ENCODE measurements around the gene CDKN2B.
A peak's percentile ranks its signal among the peaks of the same experiment; 100 is the strongest.

The CDKN2B gene

GRCh38 chr9:22008717-22009505 is at the start of gene CDKN2B (continued):
- no peak for TF ChIP-seq ZNF239 (tag by site-specific recombination; IDR thresholded peaks at IDR 0.05)
- TF ChIP-seq ZXDB (tag by site-specific recombination; IDR thresholded peaks at IDR 0.05), result peak; percentile 74
- TF ChIP-seq ZNF354C (tag by site-specific recombination; IDR thresholded peaks at IDR 0.05; ENCODE audit: borderline replicate concordance, low read depth), result no peak
- TF ChIP-seq GFI1B (tag by site-specific recombination; IDR thresholded peaks at IDR 0.05), result no peak
- no peak for TF ChIP-seq ZBTB1 (tag by site-specific recombination; IDR thresholded peaks at IDR 0.05)
- TF ChIP-seq ZNF548 (tag by site-specific recombination; IDR thresholded peaks at IDR 0.05), result no peak
- peak; percentile 67; the same call in 1 of the 2 replicates for TF ChIP-seq IKZF3 (tag by site-specific recombination; IDR thresholded peaks at IDR 0.05)
- peak; percentile 30 for TF ChIP-seq KLF8 (tag by site-specific recombination; IDR thresholded peaks at IDR 0.05)
- no peak for TF ChIP-seq ZNF747 (tag by site-specific recombination; IDR thresholded peaks at IDR 0.05)
- TF ChIP-seq EGR2 (tag by site-specific recombination; IDR thresholded peaks at IDR 0.05; ENCODE audit: low read depth), result no peak
- no peak for TF ChIP-seq PRDM6 (tag by site-specific recombination; IDR thresholded peaks at IDR 0.05)
- no peak for TF ChIP-seq ZNF146 (tag by site-specific recombination; IDR thresholded peaks at IDR 0.05)
- no peak for TF ChIP-seq ZFP3 (tag by site-specific recombination; IDR thresholded peaks at IDR 0.05; ENCODE audit: low read depth)
- TF ChIP-seq ZNF112 (tag by site-specific recombination; IDR thresholded peaks at IDR 0.05), result no peak
- 0 out of 2 replicates have a peak, but pooled peaks have one; percentile 71 for TF ChIP-seq ZNF2 (tag by site-specific recombination; IDR thresholded peaks at IDR 0.05)
- TF ChIP-seq ZNF248 (tag by site-specific recombination; IDR thresholded peaks at IDR 0.05), result no peak
- no peak for TF ChIP-seq ZNF26 (tag by site-specific recombination; IDR thresholded peaks at IDR 0.05)
- peak; percentile 92 for TF ChIP-seq KLF9 (tag by site-specific recombination; IDR thresholded peaks at IDR 0.05; ENCODE audit: low read depth)
- TF ChIP-seq ZNF580 (tag by site-specific recombination; IDR thresholded peaks at IDR 0.05), result no peak
- TF ChIP-seq ZNF529 (tag by site-specific recombination; IDR thresholded peaks at IDR 0.05; ENCODE audit: insufficient replicate concordance), result no peak
- TF ChIP-seq ZBTB44 (tag by site-specific recombination; IDR thresholded peaks at IDR 0.05), result no peak
- peak; percentile 71; the same call in 1 of the 2 replicates for TF ChIP-seq MZF1 (tag by site-specific recombination; IDR thresholded peaks at IDR 0.05; ENCODE audit: borderline replicate concordance)
- peak; percentile 80 for TF ChIP-seq ZBTB10 (tag by site-specific recombination; IDR thresholded peaks at IDR 0.05)
- no peak for TF ChIP-seq ZNF274 (IDR thresholded peaks at IDR 0.05; ENCODE audit: low read length)
- no peak for TF ChIP-seq ZNF274 (tag by site-specific recombination; IDR thresholded peaks at IDR 0.05; ENCODE audit: borderline replicate concordance)
- TF ChIP-seq ZEB2 (tag by site-specific recombination; IDR thresholded peaks at IDR 0.05), result peak; percentile 89
- TF ChIP-seq KLF1 (tag by site-specific recombination; IDR thresholded peaks at IDR 0.05), result peak; percentile 15; the same call in 1 of the 2 replicates
- no peak for TF ChIP-seq ZFP41 (tag by site-specific recombination; IDR thresholded peaks at IDR 0.05; ENCODE audit: borderline replicate concordance)
- TF ChIP-seq ZNF658 (tag by site-specific recombination; IDR thresholded peaks at IDR 0.05), result no peak
- no peak for TF ChIP-seq ZNF707 (tag by site-specific recombination; IDR thresholded peaks at IDR 0.05)
- TF ChIP-seq ZNF513 (tag by site-specific recombination; IDR thresholded peaks at IDR 0.05), result 0 out of 2 replicates have a peak, but pooled peaks have one; percentile 1
- peak; percentile 63; the same call in 1 of the 2 replicates for TF ChIP-seq ZBTB20 (tag by site-specific recombination; IDR thresholded peaks at IDR 0.05)
